Stimulated activated CD4-positive, alpha-beta T cell treated with anti-CD3 and anti-CD28 coated beads, Interleukin-15, amount 100 ng/mL, for 48 hours (primary cell): Measurements from ENCODE around the gene THYN1.
A peak's percentile ranks its signal among the peaks of the same experiment; 100 is the strongest.

Experiments used
- DNase-seq, 2 donors: peaks; one replicate each; pipeline ENCODE4 v3.0.0-alpha.2; 2020; ENCODE audit warnings: low read depth in 2 of 2

The THYN1 gene

DNA sequence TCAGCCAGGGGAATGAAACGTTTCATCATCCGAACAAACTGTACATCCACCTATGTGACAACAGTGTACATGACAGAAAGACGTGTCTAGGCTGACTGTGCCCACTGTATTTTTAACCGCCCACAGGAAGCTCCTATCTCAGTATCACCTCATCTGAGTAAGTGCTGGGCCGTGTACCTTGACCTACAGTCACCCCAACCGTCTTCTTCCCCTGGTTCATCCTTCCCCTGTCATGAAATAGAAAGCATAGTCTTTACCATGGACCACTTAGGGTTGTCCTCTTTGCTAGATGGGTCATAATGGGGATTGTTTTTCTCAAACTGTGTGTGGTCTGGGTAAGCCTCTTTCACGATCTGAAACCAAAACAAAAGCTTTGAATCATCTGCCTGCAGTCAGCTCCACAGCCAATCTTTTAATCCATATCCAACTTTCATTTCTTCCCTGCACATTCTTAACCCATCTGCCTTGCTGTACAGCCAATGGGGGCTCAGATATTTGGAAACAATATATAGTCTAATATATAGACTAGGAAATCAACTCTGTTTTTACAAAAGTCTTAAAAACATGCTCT is 4.2 kb downstream of the THYN1 start:
- peak in 1 of 2 donors; percentile 4 for DNase-seq

DNA sequence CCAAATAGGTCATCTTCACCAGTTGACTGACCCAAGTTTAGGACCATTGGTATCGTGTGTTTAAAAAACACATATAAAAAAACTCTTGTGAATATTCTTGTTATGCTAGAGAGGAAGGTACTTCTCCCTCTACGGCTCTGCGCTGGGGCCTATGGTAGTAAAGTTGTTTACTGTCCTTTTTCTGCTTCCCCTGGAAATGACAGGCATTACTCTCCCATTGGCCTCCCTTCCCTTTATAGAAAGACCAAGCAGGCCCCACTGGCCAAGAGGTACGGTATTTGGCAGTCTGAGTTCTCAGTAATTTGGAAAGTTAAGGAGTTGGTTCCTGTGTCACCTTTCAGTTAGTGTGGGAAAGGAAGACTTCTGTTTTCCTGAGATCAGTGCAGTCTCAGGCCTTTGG is 6.5 kb downstream of the THYN1 start:
- DNase-seq: no peak

DNA sequence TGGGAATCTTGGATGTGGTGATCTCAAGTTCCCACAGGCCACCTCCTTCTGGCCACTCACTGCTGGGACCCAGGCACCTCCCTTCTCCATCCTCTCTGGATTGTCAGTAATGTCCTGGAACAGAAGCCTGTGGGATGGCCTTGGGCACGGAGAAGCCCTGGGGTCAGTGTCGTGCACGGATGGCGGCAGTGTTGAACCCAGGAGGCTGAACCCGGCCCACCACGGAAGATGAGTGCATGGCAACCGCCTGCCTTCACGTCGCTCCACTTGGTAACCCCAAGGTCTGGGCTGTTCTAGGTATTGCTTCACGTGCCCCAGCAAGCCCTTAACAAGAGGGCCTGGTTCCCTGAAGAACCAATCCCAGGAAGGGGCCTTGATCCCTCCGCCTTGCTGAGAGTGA is 7.1 kb downstream of the THYN1 start:
- no peak for DNase-seq

DNA sequence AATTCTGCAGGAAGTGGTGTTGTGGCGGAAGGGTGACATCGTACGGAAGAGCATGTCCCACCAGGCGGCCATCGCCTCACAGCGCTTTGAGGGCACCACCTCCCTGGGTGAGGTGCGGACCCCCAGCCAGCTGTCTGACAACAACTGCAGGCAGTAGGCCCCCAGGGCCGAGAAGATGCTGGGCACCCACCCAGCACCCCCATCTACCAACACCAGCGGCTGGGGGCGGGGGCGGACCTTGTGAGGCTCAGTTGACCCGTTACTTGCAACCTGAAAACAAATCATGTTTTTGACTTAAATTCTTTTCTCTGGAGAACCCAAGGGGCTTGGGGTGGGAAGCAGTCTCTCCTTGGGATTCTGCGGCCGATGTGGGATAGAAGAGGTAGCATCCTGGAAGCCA is 7.7 kb downstream of the THYN1 start:
- DNase-seq: no peak

DNA sequence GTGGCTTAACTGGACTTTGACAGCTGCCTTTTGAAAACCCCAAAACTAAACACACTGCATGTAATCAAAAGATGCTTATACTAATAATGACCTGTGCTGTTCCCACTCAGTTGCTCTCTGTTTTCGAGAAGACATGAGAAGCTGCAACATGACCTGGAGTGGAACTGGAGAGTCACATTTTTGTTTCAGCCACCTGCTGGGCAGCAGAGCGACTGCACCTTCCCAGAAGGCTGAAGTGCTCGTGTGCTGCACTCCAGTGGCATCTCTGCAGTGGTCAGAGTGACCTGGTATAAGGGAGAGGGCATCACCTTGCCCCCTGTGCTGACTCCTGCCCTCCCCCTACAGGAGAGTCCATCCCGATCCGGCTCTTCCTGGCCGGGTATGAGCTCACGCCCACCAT is 8.6 kb downstream of the THYN1 start:
- DNase-seq: no peak

DNA sequence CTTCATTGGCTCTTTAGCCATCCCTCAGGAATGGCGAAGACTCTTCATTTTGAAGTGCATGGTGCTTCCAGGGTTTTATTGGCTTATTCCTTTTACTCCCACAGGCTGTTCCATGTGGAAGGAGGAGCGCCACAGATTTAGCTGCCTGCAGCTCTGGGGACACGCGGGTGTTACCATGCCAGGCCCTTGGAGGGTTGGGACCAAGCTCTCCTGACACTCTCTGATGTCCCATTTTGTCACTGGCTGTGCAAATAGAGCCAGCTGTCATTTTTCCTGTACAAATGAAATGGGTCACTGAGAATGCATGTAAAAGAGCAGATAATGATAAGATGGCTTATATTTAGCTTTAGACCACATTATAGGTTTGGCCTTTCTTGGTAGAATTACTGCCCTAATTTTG is 9.2 kb downstream of the THYN1 start:
- no peak for DNase-seq

DNA sequence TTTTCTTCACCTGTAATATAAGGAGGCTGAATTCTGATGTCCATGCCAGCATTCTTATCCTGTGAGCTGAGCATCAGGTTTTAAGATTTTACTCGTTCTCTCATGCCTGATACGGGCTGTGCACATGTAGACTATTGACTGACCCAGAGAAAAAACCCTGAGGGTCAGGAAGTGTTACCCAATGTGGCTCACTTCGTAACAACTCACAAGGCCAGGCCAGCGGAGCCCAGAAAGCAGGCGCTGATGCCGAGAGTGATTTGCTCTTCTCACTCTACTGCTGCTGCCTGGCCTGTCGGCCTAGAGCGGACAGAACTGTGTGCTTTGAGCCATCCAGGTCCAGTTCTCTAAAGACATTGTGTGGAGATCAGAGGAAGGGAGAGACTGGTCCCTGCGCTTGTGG is 10.8 kb downstream of the THYN1 start:
- DNase-seq: no peak

DNA sequence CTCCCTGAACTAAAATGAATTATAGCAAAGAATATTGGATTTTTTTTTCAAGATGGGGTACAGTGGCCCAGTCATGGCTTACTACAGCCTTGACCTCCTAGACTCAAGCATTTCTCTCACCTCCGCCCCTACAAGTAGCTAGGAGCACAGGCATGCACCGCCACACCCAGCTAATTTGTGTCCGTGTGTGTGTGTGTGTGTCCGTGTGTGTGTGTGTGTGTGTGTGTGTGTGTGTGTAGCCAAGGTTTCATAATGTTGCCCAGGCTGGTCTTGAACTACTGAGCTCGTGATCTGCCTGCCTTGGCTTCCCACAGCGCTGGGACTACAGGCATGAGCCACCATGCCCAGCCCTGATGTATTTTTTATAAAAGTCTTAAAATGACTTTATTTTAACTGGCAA is 12.6 kb downstream of the THYN1 start:
- no peak for DNase-seq

DNA sequence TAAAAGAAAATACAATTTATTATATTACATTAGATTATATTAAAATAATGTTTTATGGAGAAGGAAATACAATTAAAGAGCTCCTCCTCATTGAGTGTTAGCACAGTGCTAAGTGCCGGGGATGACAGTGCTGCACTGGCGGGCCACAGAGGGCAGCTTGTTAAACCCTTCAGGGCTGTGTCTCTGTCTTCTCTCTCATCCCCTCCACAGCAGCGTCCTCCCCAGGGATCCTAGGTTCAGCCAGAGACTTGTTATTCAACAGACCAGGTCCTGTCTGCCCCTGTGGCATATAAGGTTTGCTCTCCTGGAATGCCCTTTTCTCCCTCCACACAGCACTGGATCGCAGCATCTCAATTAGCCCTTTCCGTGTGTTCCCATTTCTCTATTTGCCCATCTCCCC is 14.2 kb downstream of the THYN1 start:
- DNase-seq: no peak

DNA sequence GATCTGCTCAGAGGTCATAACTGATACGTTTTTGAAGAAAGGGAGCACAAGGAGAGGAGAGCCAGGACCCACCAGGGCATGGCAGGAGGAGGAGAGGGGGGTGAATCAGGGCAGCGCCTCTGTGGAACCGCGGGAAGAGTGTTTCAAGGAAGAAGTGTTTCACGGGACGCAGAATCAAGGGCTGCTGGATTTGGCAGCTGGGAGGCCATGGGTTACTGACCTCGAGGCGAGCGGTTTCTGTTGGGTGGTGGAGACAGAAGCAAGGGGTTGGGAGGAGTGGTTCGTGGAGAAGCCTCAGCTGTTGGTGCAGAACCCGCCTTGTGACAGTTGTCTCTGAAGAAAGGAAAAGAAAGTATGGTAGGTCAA is 15.6 kb downstream of the THYN1 start:
- no peak for DNase-seq

DNA sequence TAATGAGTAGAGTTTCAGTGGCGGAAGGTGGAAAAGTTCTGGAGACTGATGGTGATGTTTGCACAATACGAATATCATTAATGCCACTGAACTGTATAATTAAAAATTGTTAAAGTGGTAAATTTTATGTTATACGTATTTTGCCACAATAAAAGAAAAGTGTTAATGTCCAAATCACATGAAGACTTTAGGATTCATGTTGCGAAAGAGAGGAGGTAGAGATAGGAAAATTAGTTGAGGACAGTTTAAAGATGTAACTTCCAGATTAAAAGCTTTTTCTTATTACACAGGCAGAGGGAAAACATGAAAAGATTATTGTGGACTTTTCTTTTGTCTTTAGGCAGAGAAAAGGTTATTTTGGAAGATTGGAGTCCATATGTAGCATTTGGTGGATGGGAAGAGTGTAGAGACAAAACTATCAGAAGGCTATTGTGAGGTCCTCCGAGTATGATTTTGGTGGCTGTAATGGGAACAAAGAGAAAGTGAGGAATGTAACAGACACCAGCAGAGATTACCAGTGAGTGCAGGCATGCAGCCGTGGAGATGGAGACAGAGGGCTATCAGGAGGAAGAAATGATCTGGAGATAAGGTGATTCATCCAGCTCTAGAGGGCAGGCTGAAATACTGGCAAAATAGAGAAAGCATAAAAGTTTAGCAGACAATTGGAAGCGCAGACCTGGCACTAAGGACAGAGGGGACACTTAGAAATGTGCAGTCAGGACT is 16.2 kb downstream of the THYN1 start:
- DNase-seq: no peak

DNA sequence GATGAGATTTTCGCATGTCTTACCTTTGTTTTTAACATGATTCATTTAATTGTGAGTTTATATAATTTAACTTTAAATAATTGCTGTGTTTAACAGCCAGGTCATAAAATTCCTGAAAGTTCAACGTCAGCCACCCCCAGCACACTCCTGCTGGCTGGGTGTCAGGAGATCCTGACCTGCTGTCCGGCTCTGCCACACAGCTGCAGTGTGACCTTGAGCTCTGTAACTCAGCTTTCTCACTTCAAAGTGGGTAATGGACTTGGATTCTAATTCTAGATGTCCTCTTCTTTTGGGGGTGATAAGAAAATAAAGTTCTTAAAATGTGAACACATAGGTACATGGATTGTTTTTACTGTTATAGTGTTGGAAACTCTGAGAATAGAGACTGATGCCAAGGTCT is 17.8 kb downstream of the THYN1 start:
- no peak for DNase-seq

DNA sequence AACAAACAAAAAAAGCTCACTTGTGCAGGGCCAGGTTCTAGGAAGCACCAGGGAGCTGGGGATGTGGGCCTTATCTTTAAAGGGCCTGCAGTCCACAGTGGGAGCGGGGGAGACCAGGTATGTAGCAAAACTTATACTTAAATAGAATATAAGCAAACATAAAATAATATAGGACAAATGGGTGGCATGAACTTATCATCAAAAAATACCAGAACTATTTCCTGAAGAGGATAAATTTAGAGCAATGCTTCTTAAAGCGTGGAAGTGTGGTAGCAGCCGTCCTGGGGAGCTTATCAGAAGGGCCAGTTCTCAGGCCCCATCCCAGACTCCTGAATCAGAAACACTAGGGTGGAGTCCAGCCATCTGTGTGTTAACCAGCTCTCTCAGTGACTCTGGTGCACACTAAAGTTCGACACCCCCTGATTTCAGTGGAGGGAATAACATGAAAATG is 19.4 kb downstream of the THYN1 start:
- no peak for DNase-seq

DNA sequence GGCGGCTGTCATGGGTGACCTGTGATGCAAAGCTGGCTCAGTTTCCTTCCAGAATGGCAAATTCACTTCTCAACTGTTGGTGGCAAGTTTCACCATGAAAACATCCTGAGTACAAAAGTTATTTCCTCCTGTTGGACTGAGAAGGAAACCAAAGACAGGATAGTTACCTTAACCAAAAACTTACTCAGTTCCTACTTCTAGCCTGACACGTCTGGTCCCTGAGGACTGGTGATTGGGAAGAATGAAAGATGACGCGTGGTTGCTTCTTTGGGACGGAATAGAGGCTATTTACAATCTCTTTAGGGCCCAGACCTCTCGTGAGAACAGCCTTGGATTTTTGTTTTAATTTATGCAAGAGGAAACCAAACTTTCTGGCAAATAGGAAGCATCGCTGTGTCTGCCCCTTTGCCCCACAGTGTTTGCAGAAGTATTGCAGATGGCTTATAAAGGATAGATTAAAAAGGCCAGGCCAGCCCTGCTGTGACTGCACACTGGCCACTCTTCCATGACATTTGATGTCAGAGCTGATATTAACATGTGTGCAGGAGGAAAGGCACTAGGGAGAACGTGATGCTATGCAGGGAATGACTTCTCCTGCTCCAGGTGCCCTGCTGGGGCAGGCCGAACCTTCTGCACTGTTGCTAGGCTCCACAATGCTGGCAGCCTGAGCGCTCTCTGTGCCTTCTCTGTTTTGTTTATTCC is 21.0 kb downstream of the THYN1 start:
- no peak for DNase-seq

DNA sequence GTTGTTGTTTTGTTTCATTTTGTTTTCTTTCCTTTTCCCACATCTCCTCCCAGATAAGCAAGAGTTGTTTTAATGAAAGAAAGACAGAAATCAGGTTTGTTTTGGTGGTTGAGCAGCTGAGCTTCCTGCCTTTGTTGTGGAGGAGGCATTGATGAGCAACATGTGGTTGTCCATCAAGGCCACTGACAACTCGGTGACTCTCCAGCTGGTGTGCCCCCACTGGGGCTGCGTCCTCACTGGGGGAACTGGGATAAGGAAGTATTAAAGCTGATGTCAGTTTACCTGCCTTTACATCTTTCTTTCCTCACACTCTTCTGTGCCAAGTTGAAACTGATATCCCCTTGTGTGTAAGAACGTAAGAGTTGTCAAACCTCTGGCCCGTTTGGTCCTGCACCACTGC is 22.8 kb downstream of the THYN1 start:
- DNase-seq: no peak

DNA sequence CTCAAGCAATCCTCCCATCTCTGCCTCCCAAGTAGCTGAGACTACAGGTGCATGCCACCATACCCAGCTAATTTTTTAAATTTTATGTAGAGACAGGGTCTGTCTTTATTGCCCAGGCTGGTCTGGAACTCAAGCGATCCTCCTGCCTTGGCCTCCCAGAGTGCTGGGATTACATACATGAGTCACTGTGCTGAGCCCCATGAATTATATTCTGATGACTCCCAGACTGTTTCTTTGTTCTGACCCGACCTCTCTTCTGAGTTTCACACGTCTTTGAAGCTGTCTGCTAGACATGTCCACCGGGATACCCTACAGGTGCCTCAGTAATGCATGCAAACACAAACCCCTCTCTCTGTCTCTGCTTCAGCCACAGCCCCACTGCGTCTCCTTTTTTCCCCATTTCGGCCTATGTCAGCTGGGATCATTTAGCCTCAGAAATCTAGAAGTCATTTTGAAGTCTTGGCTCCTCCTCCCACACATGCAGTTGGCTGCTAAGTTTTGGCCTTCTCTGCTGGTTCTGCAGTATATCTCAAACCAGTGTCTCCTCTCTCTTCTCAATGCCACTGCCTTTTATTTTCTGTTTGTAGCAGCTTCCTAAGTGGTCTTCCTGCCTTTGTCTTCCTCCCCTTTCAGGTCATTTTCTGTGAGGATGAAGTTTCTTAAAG is 23.9 kb downstream of the THYN1 start:
- no peak for DNase-seq

DNA sequence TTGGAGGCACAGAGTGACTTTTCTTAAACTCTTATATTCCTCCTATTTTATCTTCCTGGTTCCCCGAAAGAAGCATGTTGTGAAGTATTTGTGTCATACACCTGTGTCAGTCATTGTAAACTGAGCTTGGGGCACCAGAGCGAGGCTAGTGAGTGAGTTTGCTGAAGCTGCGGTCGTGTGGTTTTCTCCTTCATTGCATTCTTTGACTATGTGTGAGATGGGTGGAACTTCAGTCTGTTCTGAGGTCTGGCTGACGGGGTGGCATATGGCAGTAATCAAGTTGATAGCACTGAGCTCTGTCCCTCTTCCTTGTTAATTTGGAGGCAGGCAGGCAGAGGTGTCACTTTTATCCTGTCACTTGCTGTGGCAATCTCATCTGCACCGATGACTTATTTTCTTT is 24.5 kb downstream of the THYN1 start:
- peak in 1 of 2 donors; percentile 26 for DNase-seq

DNA sequence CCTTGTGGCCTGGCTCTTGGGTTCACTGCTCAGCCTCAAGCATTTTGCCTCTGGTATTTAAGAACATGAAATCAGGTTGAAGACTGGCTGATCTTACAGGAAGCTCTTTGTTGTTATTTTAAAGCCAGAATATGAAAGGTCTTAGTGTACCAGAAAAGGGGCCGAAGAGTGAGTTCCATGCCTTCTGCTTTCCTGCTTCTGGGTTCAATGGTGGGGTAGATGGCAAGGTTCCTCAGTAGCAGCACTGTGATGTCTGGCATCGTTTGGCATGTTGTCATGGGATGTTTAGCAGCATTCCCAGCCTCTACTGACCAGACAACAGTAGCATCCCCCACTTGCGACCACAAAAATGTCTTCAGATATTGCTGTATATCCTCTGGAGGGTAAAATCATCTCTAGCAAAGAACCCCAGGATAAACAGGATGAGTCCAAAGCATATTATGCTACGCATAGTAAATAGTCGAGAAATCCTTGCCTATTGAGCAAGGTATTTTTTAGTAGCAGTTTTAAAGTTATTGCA is 26.3 kb downstream of the THYN1 start:
- no peak for DNase-seq

DNA sequence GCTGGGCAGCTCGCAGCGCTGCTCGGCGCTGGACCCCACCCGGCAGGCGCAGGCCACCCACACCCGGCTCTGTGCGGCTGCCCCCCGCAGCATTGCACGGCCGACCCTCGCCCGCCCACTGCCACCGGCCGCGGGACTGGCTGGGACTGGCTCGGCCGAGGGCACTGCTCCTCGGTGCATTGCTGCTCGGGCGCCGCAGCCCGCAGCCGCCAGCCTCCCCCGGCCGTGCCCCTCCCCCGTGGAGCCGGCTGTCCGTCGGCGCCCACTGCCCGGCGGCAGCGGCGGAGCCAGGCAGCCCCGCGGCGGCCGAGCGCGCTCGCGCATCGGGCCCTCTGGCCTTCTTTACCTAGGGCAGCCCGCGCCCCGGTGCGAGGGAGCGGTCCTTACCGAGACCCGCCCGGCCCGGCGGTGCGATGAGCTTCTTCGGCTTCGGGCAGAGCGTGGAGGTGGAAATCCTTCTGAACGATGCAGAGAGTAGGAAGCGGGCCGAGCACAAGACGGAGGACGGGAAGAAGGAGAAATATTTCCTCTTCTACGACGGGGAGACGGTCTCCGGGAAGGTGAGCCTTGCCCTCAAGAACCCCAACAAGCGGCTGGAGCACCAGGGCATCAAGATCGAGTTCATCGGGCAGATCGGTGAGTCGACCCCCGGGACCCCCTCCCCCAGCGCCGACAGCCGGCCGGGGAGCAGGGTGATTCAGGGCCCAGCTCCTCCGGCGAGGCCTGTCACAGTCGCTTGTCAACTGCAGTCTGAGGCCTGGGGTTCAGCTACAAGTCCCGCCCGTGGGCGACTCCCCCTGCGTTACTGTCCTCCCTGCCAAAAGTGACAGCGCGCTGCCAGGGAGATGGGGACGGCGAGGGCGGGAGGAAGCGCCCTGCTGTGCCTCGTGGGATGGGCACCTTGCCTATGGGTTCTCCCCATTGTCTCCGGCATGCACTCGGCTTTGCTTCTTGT is 28.2 kb downstream of the THYN1 start:
- peak; percentile 56 to 57 for DNase-seq

DNA sequence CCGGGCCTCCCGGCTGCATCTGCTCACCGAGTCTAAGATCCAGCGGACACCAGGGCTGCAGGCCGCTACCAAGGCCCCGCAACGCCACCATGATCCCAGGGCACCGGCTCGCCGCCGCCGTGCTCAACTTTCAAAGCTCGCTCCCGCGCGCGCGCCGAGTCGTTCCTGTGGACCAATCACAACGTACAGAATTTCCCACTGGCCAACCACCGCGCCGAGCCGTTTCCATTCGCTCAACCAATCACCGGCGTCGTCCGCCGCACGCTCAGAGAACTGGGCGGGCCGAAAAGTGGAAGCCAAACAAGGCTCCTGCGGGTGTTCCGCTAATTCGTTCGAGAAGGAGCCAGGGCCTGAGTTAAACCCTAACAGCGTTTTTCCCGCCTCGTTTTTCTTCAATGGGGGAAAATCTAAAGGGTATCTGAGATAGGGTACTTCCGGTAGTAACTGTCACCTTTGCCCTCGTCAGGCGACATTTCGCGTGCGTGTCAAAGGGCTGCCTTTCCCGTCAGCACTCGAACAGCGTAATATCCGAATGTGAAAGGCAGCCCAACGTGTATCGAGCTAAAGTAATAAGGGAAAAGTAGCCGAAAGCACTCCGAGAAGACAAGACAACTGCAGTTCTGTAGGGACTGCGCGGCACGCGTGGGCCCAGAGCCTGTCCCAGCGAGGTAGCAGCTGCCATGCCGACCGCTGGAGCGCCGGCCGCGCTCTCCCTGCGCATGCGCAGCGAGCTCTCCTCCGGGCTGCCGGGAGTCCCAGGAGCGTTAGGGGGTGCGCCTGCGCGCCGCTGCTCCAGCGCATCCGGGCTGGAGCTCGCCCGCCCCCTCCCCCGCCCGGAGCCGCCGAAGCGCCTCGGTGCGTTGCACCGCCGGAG is 29.1 kb downstream of the THYN1 start, which contains the start of the genes NCAPD3 and VPS26B:
NCAPD3 (minus strand) TSS at position 132 of the 874 bp plus-strand sequence; CDS start at position 91, 41 bp downstream.
VPS26B (plus strand) TSS at position 836 of the 874 bp plus-strand sequence. CDS start 452 bp downstream, outside the sequence.
- peak; percentile 95 to 96 for DNase-seq
